SK-N-DZ (cell line): ENCODE data around the gene RMRP.

Experiments used
- DNase-seq: peaks from one replicate; pipeline ENCODE4 v3.0.0-alpha.2; 2015; ENCODE audit warnings: low spot score

Gene RMRP

GRCh38 chr9:35666045-35666444, 8.2 kb upstream of the RMRP start:
- DNase-seq: no peak

GRCh38 chr9:35665471-35665818, 7.6 kb upstream of the RMRP start:
- no peak for DNase-seq

- DNase-seq: peak; percentile 82
Measured at GRCh38 chr9:35664531-35665470, 7.0 kb upstream of the RMRP start, which contains the start of gene ARHGEF39. TSS of gene ARHGEF39 (minus strand) at chr9:35665195. CDS start at chr9:35665169, 26 bp downstream.

- DNase-seq: no peak
Measured at GRCh38 chr9:35662437-35662836, 4.6 kb upstream of the RMRP start.

GRCh38 chr9:35661756-35662350, 4.0 kb upstream of the RMRP start:
- DNase-seq: no peak

- no peak for DNase-seq
Measured at GRCh38 chr9:35660966-35661415, 3.2 kb upstream of the RMRP start.

GRCh38 chr9:35659340-35659739, 1.5 kb upstream of the RMRP start:
- no peak for DNase-seq

GRCh38 chr9:35658968-35659220, 1.1 kb upstream of the RMRP start:
- peak; percentile 40 for DNase-seq

- DNase-seq: peak; percentile 90
Measured at GRCh38 chr9:35658137-35658967, 533 bp upstream of the RMRP start, which contains the start of gene CCDC107. TSS of gene CCDC107 (plus strand) at chr9:35658292. CDS start at chr9:35658380, 88 bp downstream.

- DNase-seq: no peak
Measured at GRCh38 chr9:35656831-35657545, 831 bp downstream of the RMRP start.

- no peak for DNase-seq
Measured at GRCh38 chr9:35656348-35656747, 1.5 kb downstream of the RMRP start.

- no peak for DNase-seq
Measured at GRCh38 chr9:35653611-35654010, 4.2 kb downstream of the RMRP start.

- DNase-seq: no peak
Measured at GRCh38 chr9:35652829-35653209, 5.0 kb downstream of the RMRP start.

- DNase-seq: no peak
Measured at GRCh38 chr9:35651956-35652828, 5.6 kb downstream of the RMRP start.

- no peak for DNase-seq
Measured at GRCh38 chr9:35650341-35651158, 7.3 kb downstream of the RMRP start, which contains the start of gene SIT1. TSS of gene SIT1 (minus strand) at chr9:35650931. CDS start at chr9:35650853, 78 bp downstream.

GRCh38 chr9:35649431-35650340, 8.1 kb downstream of the RMRP start:
- DNase-seq: no peak

GRCh38 chr9:35646533-35647265, 11.1 kb downstream of the RMRP start:
- DNase-seq: peak; percentile 83

GRCh38 chr9:35646153-35646532, 11.7 kb downstream of the RMRP start:
- DNase-seq: no peak
